SK-N-SH (cell line): ENCODE measurements around the gene MCM10. TPM values are rescaled to one million over a fixed set of nuclear protein-coding genes. Genes with fewer than 3 reads are reported as not detected.

Source experiments
- CTCF ChIA-PET: fragments of 300-600, 350-600 bp; formaldehyde crosslinking; extraction: SDS; loops from one replicate; lab custom pipeline; 2021; lab: Yijun Ruan, JAX
- POLR2A ChIA-PET: fragments of 350-600 bp; sonication (Branson Sonifier 250); formaldehyde crosslinking; extraction: SDS; loops from one replicate; lab custom pipeline; 2020; ENCODE audit warnings: antibody characterized with exemption, inconsistent platforms; lab: Yijun Ruan, JAX
- DNase-seq: peaks from one replicate; pipeline ENCODE4 v3.0.0; 2012
- H2AFZ ChIP-seq: fragments of 200-600 bp; sonication (generic); 2 replicates; pipeline ENCODE4 v1.8.1; 2016; ENCODE audit warnings: antibody characterized with exemption, mild to moderate bottlenecking, low read depth
- H3F3A ChIP-seq: fragments of 200-600 bp; sonication (generic); replicated peaks from 2 replicates; pipeline ENCODE3; 2016; ENCODE audit warnings: antibody characterized with exemption, mild to moderate bottlenecking; ENCODE audit not compliant: insufficient read depth
- H3K27ac ChIP-seq, 2 experiments: fragments of 200-500 bp in 1 of 2; fragments of 200-600 bp in 1 of 2; sonication (Bioruptor generic) in 1 of 2; sonication (generic), shearing (Covaris generic) in 1 of 2; 2 replicates each; pipeline versions ENCODE4 v1.5.1 to v1.6.1; 2014 to 2016; ENCODE audit warnings: low read depth in 2 of 2, inconsistent platforms in 1 of 2, low read length in 1 of 2, mild to moderate bottlenecking in 1 of 2, mixed read lengths in 1 of 2
- H3K27me3 ChIP-seq: fragments of 200-600 bp; sonication (generic), shearing (Covaris generic); 2 replicates; pipeline ENCODE4 v1.6.1; 2016; ENCODE audit warnings: mixed run types; ENCODE audit not compliant: insufficient read depth
- H3K36me3 ChIP-seq, 2 experiments: fragments of 200-500 bp in 1 of 2; fragments of 200-600 bp in 1 of 2; sonication (Bioruptor generic) in 1 of 2; sonication (generic) in 1 of 2; replicated peaks in 1 of 2; 2 replicates each; pipeline versions ENCODE3 to v1.5.1; 2014 to 2016; ENCODE audit warnings: low read length in 1 of 2, mild to moderate bottlenecking in 1 of 2; ENCODE audit not compliant: insufficient read depth in 2 of 2, control insufficient read depth in 1 of 2
- H3K4me1 ChIP-seq, 2 experiments: fragments of 200-500 bp in 1 of 2; fragments of 200-600 bp in 1 of 2; sonication (Bioruptor generic) in 1 of 2; sonication (generic), shearing (Covaris generic) in 1 of 2; 2 replicates each; pipeline versions ENCODE4 v1.5.1 to v1.6.1; 2014 to 2016; ENCODE audit warnings: low read depth in 1 of 2, low read length in 1 of 2, mixed run types in 1 of 2; ENCODE audit not compliant: insufficient read depth in 2 of 2, control insufficient read depth in 1 of 2
- H3K4me2 ChIP-seq: fragments of 200-600 bp; sonication (generic), shearing (Covaris generic); 2 replicates; pipeline ENCODE4 v1.6.1; 2017; ENCODE audit warnings: mixed run types
- H3K4me3 ChIP-seq, 2 experiments: fragments of 200-500 bp in 1 of 2; fragments of 200-600 bp in 1 of 2; sonication (Bioruptor generic) in 1 of 2; sonication (generic), shearing (Covaris generic) in 1 of 2; 2 replicates each; pipeline versions ENCODE4 v1.5.1 to v1.8.1; 2014 to 2016; ENCODE audit warnings: low read depth in 2 of 2, inconsistent platforms in 1 of 2, low read length in 1 of 2, mild to moderate bottlenecking in 1 of 2, mixed read lengths in 1 of 2, moderate library complexity in 1 of 2
- H3K79me2 ChIP-seq: fragments of 200-600 bp; sonication (generic); 2 replicates; pipeline ENCODE4 v1.8.1; 2017; ENCODE audit warnings: mild to moderate bottlenecking; ENCODE audit not compliant: insufficient read depth
- H3K9ac ChIP-seq: fragments of 200-600 bp; sonication (generic); 2 replicates; pipeline ENCODE4 v1.6.1; 2017; ENCODE audit warnings: mixed run types
- H3K9me2 ChIP-seq: fragments of 200-600 bp; sonication (generic); 2 replicates; pipeline ENCODE4 v1.6.1; 2017; ENCODE audit warnings: mixed run types
- H3K9me3 ChIP-seq: fragments of 200-600 bp; sonication (generic); 2 replicates; pipeline ENCODE4 v1.6.1; 2017; ENCODE audit warnings: mixed run types, mild to moderate bottlenecking, moderate library complexity
- H4K20me1 ChIP-seq: fragments of 200-600 bp; sonication (generic); 2 replicates; pipeline ENCODE4 v1.6.1; 2017; ENCODE audit warnings: mild to moderate bottlenecking, mixed run types; ENCODE audit not compliant: insufficient read depth
- EZH2phosphoT487 ChIP-seq: fragments of 200-600 bp; sonication (generic); IDR thresholded peaks from 2 replicates; pipeline ENCODE4 v1.6.1; 2017; ENCODE audit warnings: low read depth, mixed run types, mild to moderate bottlenecking, antibody characterized with exemption, moderate library complexity, borderline replicate concordance
- GABPA ChIP-seq: IDR thresholded peaks from 2 replicates; pipeline ENCODE4 v1.4.0; 2012; ENCODE audit warnings: low read depth, mild to moderate bottlenecking
- JUND ChIP-seq: IDR thresholded peaks from 2 replicates; pipeline ENCODE4 v1.4.0; 2012
- MAX ChIP-seq: IDR thresholded peaks from 2 replicates; pipeline ENCODE4 v1.4.0; 2012; ENCODE audit warnings: low read depth
- RCOR1 ChIP-seq: fragments of 150-350 bp; IDR thresholded peaks from 2 replicates; pipeline ENCODE4 v1.6.1; 2017; ENCODE audit warnings: antibody characterized with exemption, low read length
- REST ChIP-seq: IDR thresholded peaks from 2 replicates; pipeline ENCODE4 v1.6.1; 2012; ENCODE audit warnings: mild to moderate bottlenecking, low read depth, low read length, moderate library complexity
- RFX5 ChIP-seq: IDR thresholded peaks from 2 replicates; pipeline ENCODE4 v1.6.1; 2012; ENCODE audit warnings: mild to moderate bottlenecking, improper control_type of control experiment, low read length
- RXRA ChIP-seq: IDR thresholded peaks from 2 replicates; pipeline ENCODE4 v1.4.0; 2012; ENCODE audit warnings: low read depth, mild to moderate bottlenecking, borderline replicate concordance
- TEAD4 ChIP-seq: IDR thresholded peaks from 2 replicates; pipeline ENCODE4 v1.4.0; 2012; ENCODE audit warnings: mild to moderate bottlenecking, borderline replicate concordance; ENCODE audit not compliant: insufficient read depth
- YY1 ChIP-seq: IDR thresholded peaks from 2 replicates; pipeline ENCODE4 v1.4.0; 2012; ENCODE audit warnings: low read depth, mild to moderate bottlenecking
- WGBS: methylation state at CpG from one replicate; pipeline ENCODE4 v1.1.6; 2017; ENCODE audit warnings: low lambda C conversion rate; 5-methylcytosine and 5-hydroxymethylcytosine counted together
- polyA plus RNA-seq, 3 experiments: library from polyadenylated mRNA; depleted of rRNA; stranded (reverse); fragments of >200 nt; gene quantifications; 2 replicates each; pipeline ENCODE4 v1.2.3, GENCODE V29; 2012

MCM10 gene
- polyA plus RNA-seq, 1 of the 3 experiments (the other 2 are of a cell fraction) = 5.1 TPM

GRCh38 chr10:13247246-13247645, 85.9 kb downstream of the MCM10 start:
- no peak overlapping the region for H2AFZ ChIP-seq
- CTCF ChIA-PET = no interaction called here
- 69% methylated on average over 9 of the region's 9 CpGs for WGBS

DNA sequence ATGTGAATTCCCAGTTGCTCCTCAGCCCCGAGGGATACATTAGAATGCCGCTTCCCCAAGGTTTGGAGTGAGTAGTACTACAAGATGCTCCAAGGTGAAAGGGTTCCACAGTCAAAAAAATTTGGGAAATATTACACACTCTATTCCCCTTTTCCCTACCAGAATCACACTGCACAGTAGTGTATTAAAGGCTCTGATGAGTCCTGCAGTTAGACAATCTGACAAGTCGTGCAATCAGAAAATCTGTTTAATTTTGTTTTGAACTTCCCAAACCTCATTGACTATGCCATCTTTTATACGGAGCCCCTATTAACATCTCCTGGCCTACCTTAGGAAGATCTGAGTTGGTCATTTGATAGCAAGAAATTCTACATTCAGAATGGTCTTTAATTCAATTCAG, 86.4 kb downstream of the MCM10 start:
- TF ChIP-seq EZH2phosphoT487 (no peak), GABPA (no peak), RXRA (no peak)
- no peaks in the 10 kb centered on the region for H3K9me2 ChIP-seq
- H4K20me1 ChIP-seq = no peaks in the 10 kb centered on the region
- ChIA-PET CTCF (no interaction called here), POLR2A (no interaction called here)
- 71% methylated on average over 4 of the region's 4 CpGs for WGBS
- no peaks in the 10 kb centered on the region for H3K27me3 ChIP-seq
- H3K36me3 ChIP-seq = no peaks in the 10 kb centered on the region
- no peaks in the 10 kb centered on the region for H3F3A ChIP-seq
- H3K4me2 ChIP-seq = no peak overlapping the region
- H3K79me2 ChIP-seq = no peaks in the 10 kb centered on the region
- DNase-seq = no peak
- H3K4me1 ChIP-seq = no peaks in the 10 kb centered on the region
- H3K4me3 ChIP-seq = no peak overlapping the region
- no peaks in the 10 kb centered on the region for H3K9me3 ChIP-seq
- no peak overlapping the region for H3K27ac ChIP-seq
- no peak overlapping the region for H2AFZ ChIP-seq
- no peak overlapping the region for H3K9ac ChIP-seq

More at GRCh38 chr10:13247246-13247645, 85.9 kb downstream of the MCM10 start:
- no peaks in the 10 kb centered on the region for H4K20me1 ChIP-seq
- no peaks in the 10 kb centered on the region for H3K79me2 ChIP-seq
- no peaks in the 10 kb centered on the region for H3F3A ChIP-seq
- no peak for DNase-seq
- no peaks in the 10 kb centered on the region for H3K36me3 ChIP-seq
- no peaks in the 10 kb centered on the region for H3K9me2 ChIP-seq
- no peaks in the 10 kb centered on the region for H3K4me1 ChIP-seq
- H3K4me2 ChIP-seq = no peak overlapping the region
- H3K9me3 ChIP-seq = no peaks in the 10 kb centered on the region
- no peak overlapping the region for H3K27ac ChIP-seq
- H3K27me3 ChIP-seq = no peaks in the 10 kb centered on the region
- TF ChIP-seq JUND = no peak
- no peak for TF ChIP-seq RCOR1
- TF ChIP-seq YY1 = no peak
- TF ChIP-seq RFX5 = no peak
- no peak for TF ChIP-seq REST
- TF ChIP-seq EZH2phosphoT487 = no peak
- POLR2A ChIA-PET = no interaction called here
- H3K4me3 ChIP-seq = no peak overlapping the region
- no peak overlapping the region for H3K9ac ChIP-seq

DNA sequence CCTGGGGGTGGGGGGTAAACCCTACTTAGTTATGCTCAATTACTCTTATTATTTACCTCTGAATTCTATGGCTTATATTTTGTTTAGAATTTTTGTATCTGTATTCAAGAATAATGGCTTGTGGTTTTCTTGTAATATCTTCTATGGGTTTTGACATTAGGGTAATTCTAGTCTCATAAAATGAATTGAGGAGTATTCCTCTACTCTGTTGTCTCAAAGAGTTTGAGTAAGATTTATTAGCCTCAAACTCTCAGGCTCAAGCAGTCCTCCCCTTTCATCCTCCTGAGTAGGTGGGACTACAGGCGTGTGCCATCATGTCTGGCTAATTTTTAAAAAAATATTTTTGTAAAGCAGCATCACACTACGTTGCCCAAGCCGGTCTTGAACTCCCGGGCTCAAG, 92.4 kb downstream of the MCM10 start:
- no peaks in the 10 kb centered on the region for H3K79me2 ChIP-seq
- WGBS = 69% methylated on average over 4 of the region's 4 CpGs
- no peaks in the 10 kb centered on the region for H3K9me3 ChIP-seq
- H3K4me3 ChIP-seq = no peak overlapping the region
- DNase-seq = no peak
- no peaks in the 10 kb centered on the region for H3K27me3 ChIP-seq
- no peak overlapping the region for H2AFZ ChIP-seq
- ChIA-PET CTCF (no interaction called here), POLR2A (no interaction called here)
- no peaks in the 10 kb centered on the region for H4K20me1 ChIP-seq
- no peaks in the 10 kb centered on the region for H3F3A ChIP-seq
- no peaks in the 10 kb centered on the region for H3K36me3 ChIP-seq
- H3K4me1 ChIP-seq = no peaks in the 10 kb centered on the region
- H3K9ac ChIP-seq = no peak overlapping the region
- no peaks in the 10 kb centered on the region for H3K9me2 ChIP-seq
- no peak for TF ChIP-seq YY1
- TF ChIP-seq MAX = no peak
- no peak for TF ChIP-seq GABPA
- TF ChIP-seq TEAD4 = no peak
- H3K27ac ChIP-seq = no peak overlapping the region
- H3K4me2 ChIP-seq = no peak overlapping the region
